SU-DHL-6 (cell line): ENCODE results near the gene ISYNA1.
A peak's percentile ranks its signal among the peaks of the same experiment; 100 is the strongest.

ENCODE experiments used
- H2AFZ ChIP-seq: fragments of 200-600 bp; sonication (generic); 2 replicates; pipeline ENCODE4 v1.6.1; 2014; ENCODE audit warnings: low read depth, mild to moderate bottlenecking, moderate library complexity, mixed read lengths, antibody characterized with exemption, low read length; ENCODE audit not compliant: severe bottlenecking
- H3F3A ChIP-seq: fragments of 200-600 bp; shearing (Covaris generic); 2 replicates; pipeline ENCODE4 v1.6.0; 2016; ENCODE audit warnings: antibody characterized with exemption, mild to moderate bottlenecking; ENCODE audit not compliant: insufficient read depth
- H3K27ac ChIP-seq: fragments of 200-600 bp; sonication (generic); 2 replicates; pipeline ENCODE4 v1.5.1; 2016; ENCODE audit warnings: low read depth, mild to moderate bottlenecking, low read length, moderate library complexity, mixed read lengths
- H3K27me3 ChIP-seq: fragments of 200-600 bp; sonication (generic), shearing (Covaris generic); 2 replicates; pipeline ENCODE4 v1.6.0; 2014; ENCODE audit warnings: mild to moderate bottlenecking, low read length
- H3K36me3 ChIP-seq: fragments of 200-600 bp; sonication (generic); 2 replicates; pipeline ENCODE4 v1.6.1; 2014; ENCODE audit warnings: mild to moderate bottlenecking, low read length, mixed read lengths
- H3K4me2 ChIP-seq: fragments of 300-600, 200-600 bp; shearing (Covaris generic), sonication (generic); 2 replicates; pipeline ENCODE4 v1.6.0; 2014; ENCODE audit warnings: low read length, low read depth, mild to moderate bottlenecking; ENCODE audit not compliant: poor library complexity, severe bottlenecking
- H3K4me3 ChIP-seq: fragments of 200-600 bp; sonication (generic); 2 replicates; pipeline ENCODE4 v1.5.1; 2014; ENCODE audit warnings: antibody characterized with exemption, low read length, mild to moderate bottlenecking, mixed read lengths; ENCODE audit not compliant: insufficient read depth, poor library complexity, severe bottlenecking
- H3K79me2 ChIP-seq: fragments of 200-600 bp; sonication (generic); 2 replicates; pipeline ENCODE4 v1.6.1; 2014; ENCODE audit warnings: mild to moderate bottlenecking, low read length, moderate library complexity; ENCODE audit not compliant: insufficient read depth
- H3K9ac ChIP-seq: fragments of 200-600 bp; sonication (generic); 2 replicates; pipeline ENCODE4 v1.7.0; 2014; ENCODE audit warnings: mild to moderate bottlenecking, low read length
- H3K9me2 ChIP-seq: fragments of 200-600 bp; sonication (generic); replicated peaks from 2 replicates; pipeline ENCODE4 v1.6.1; 2014; ENCODE audit warnings: low read length; ENCODE audit not compliant: insufficient read depth
- H3K9me3 ChIP-seq: fragments of 200-600 bp; sonication (generic); 2 replicates; pipeline ENCODE4 v1.6.1; 2014; ENCODE audit warnings: low read length, mixed read lengths; ENCODE audit not compliant: insufficient read depth
- H4K20me1 ChIP-seq: fragments of 200-600 bp; sonication (generic); 2 replicates; pipeline ENCODE4 v1.6.1; 2014; ENCODE audit warnings: low read depth, mild to moderate bottlenecking, antibody characterized with exemption, low read length, moderate library complexity, mixed read lengths
- CTCF ChIP-seq: fragments of 200-600 bp; sonication (generic); IDR thresholded peaks from one replicate; pipeline ENCODE4 v1.5.1; 2017; ENCODE audit warnings: antibody characterized with exemption, mild to moderate bottlenecking, low read length, moderate library complexity; ENCODE audit not compliant: insufficient read depth, poor library complexity, severe bottlenecking
- EZH2phosphoT487 ChIP-seq: fragments of 200-600 bp; sonication (generic), shearing (Covaris generic); conservative IDR thresholded peaks from 2 replicates; pipeline ENCODE4 v1.6.1; 2018; ENCODE audit warnings: mild to moderate bottlenecking, antibody characterized with exemption, low read length, moderate library complexity, mixed read lengths

Gene ISYNA1

GRCh38 chr19:18436671-18437490 is 1.1 kb downstream of the ISYNA1 start:
- no peak overlapping the region for H3K4me3 ChIP-seq

GRCh38 chr19:18435842-18436670 is 1.9 kb downstream of the ISYNA1 start:
- TF ChIP-seq EZH2phosphoT487 (no peak), CTCF (no peak)
- H3K9me3 ChIP-seq, result no peaks in the 10 kb centered on the region
- no peak overlapping the region for H3K4me2 ChIP-seq
- H3K36me3 ChIP-seq, result no peaks in the 10 kb centered on the region
- no peak overlapping the region for H2AFZ ChIP-seq
- no peak overlapping the region for H3K4me3 ChIP-seq
- no peaks in the 10 kb centered on the region for H3K9me2 ChIP-seq
- H3K27me3 ChIP-seq, result no peaks in the 10 kb centered on the region
- H3K9ac ChIP-seq, result no peak overlapping the region
- H3K79me2 ChIP-seq, result no peaks in the 10 kb centered on the region
- peaks cover 21% of the 10 kb centered on the region for H3F3A ChIP-seq
- no peak overlapping the region for H3K27ac ChIP-seq
- no peaks in the 10 kb centered on the region for H4K20me1 ChIP-seq

More at GRCh38 chr19:18436671-18437490, 1.1 kb downstream of the ISYNA1 start:
- H3K36me3 ChIP-seq, result no peaks in the 10 kb centered on the region
- no peak overlapping the region for H3K27ac ChIP-seq
- TF ChIP-seq EZH2phosphoT487 (no peak), CTCF (no peak)
- no peak overlapping the region for H2AFZ ChIP-seq
- H3K9me3 ChIP-seq, result no peaks in the 10 kb centered on the region
- H3K9ac ChIP-seq, result no peak overlapping the region
- H3K27me3 ChIP-seq, result no peaks in the 10 kb centered on the region
- peak overlapping the region; percentile 39 for H3K4me2 ChIP-seq
- H3K79me2 ChIP-seq, result no peaks in the 10 kb centered on the region
- H3K9me2 ChIP-seq, result no peaks in the 10 kb centered on the region
- peaks cover 21% of the 10 kb centered on the region for H3F3A ChIP-seq
- no peaks in the 10 kb centered on the region for H4K20me1 ChIP-seq

- Histone ChIP-seq H3K4me3 (no peak overlapping the region), H3K27ac (no peak overlapping the region), H2AFZ (no peak overlapping the region), H4K20me1 (no peaks in the 10 kb centered on the region), H3F3A (peaks cover 17% of the 10 kb centered on the region), H3K4me2 (no peak overlapping the region), H3K9me2 (no peaks in the 10 kb centered on the region), H3K79me2 (no peaks in the 10 kb centered on the region), H3K9ac (no peak overlapping the region), H3K27me3 (no peaks in the 10 kb centered on the region), H3K9me3 (no peaks in the 10 kb centered on the region), H3K36me3 (no peaks in the 10 kb centered on the region)
- no peak for TF ChIP-seq EZH2phosphoT487
These were observed 2.6 kb downstream of the ISYNA1 start for GRCh38 chr19:18435178-18435841.
